Lower lobe of right lung (tissue), 2 donors: ENCODE data around the gene FSTL4. TPM values are rescaled to one million over a fixed set of nuclear protein-coding genes. Genes with fewer than 3 reads are reported as not detected.
"Not testable (repeated sequence)": the region's sequence is repeated elsewhere in the genome, so short reads cannot be mapped to it uniquely, and the experiment has no call there.

Source experiments
- ATAC-seq, 2 donors: fragments of 200-7000 bp; cut with Tn5 transposase; one replicate each; pipeline ENCODE4 v1.9.1; 2020 to 2022; ENCODE audit warnings: mild to moderate bottlenecking in 2 of 2, moderate library complexity in 2 of 2
- DNase-seq: peaks from one replicate; pipeline ENCODE4 v3.0.0-alpha.2; 2020
- H3K27ac ChIP-seq: fragments of 200-600 bp; one replicate; pipeline ENCODE4 v1.8.0; 2022
- H3K27me3 ChIP-seq: fragments of 200-600 bp; one replicate; pipeline ENCODE4 v1.8.0; 2022; ENCODE audit warnings: low read depth
- H3K36me3 ChIP-seq: fragments of 200-600 bp; one replicate; pipeline ENCODE4 v1.8.0; 2022; ENCODE audit warnings: mild to moderate bottlenecking
- H3K4me1 ChIP-seq: fragments of 200-600 bp; one replicate; pipeline ENCODE4 v1.8.0; 2022
- H3K4me3 ChIP-seq: fragments of 200-600 bp; one replicate; pipeline ENCODE4 v1.8.0; 2022; ENCODE audit warnings: mild to moderate bottlenecking
- H3K9me3 ChIP-seq: fragments of 200-600 bp; one replicate; pipeline ENCODE4 v1.8.0; 2022
- intact Hi-C: fragments of 100-400 bp; cut with DNase I; formaldehyde crosslinking; loops from one replicate; pipeline ENCODE4 v1.11.0; 2022
- total RNA-seq: library from RNA; stranded (reverse); fragmentation: NEBNext Ultra II Directional; extraction: Animal tissue kit (Norgen Biotek cat#: 25700); gene quantifications from one replicate; pipeline ENCODE4 v1.2.1, GENCODE V29; 2021
- TF ChIP-seq, protein P1 (sequence below): fragments of 200-600 bp; IDR thresholded peaks from one replicate; pipeline ENCODE4 v1.8.0; 2022; ENCODE audit warnings: antibody characterized with exemption, mild to moderate bottlenecking
- donor health status: DM: no; HTN: yes; CAD: no; lungs with severe emphysema.

Gene FSTL4
- total RNA-seq, 1 donor from 2014 or later = 1.9 TPM

DNA sequence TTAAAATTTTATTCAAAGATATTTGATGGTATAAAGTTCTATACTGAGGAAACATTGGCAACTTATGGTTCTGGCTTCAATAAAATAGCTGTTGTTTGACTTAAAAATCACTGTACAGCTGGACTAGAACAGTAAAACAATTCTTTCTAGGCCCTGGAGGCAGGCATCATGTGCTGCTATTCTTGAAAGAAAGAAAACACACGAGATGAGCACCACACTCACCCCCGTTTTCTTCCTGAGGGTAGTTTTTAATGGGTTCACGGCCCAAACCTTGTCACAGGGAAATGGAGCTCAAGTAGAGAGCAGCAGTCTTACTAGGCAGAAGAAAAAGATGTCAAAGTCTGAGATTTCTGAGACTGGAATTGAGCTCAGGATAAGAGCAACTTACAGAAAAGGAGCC lies 68.0 kb downstream of the FSTL4 start:
- intact Hi-C loops = no loop called here
- Histone ChIP-seq H3K4me3 (no peak overlapping the region), H3K27ac (no peak overlapping the region), H3K4me1 (no peaks in the 10 kb centered on the region), H3K36me3 (no peaks in the 10 kb centered on the region), H3K9me3 (no peaks in the 10 kb centered on the region), H3K27me3 (no peaks in the 10 kb centered on the region)
- no peak for ATAC-seq
- DNase-seq = no peak
- TF ChIP-seq, protein P1, sequence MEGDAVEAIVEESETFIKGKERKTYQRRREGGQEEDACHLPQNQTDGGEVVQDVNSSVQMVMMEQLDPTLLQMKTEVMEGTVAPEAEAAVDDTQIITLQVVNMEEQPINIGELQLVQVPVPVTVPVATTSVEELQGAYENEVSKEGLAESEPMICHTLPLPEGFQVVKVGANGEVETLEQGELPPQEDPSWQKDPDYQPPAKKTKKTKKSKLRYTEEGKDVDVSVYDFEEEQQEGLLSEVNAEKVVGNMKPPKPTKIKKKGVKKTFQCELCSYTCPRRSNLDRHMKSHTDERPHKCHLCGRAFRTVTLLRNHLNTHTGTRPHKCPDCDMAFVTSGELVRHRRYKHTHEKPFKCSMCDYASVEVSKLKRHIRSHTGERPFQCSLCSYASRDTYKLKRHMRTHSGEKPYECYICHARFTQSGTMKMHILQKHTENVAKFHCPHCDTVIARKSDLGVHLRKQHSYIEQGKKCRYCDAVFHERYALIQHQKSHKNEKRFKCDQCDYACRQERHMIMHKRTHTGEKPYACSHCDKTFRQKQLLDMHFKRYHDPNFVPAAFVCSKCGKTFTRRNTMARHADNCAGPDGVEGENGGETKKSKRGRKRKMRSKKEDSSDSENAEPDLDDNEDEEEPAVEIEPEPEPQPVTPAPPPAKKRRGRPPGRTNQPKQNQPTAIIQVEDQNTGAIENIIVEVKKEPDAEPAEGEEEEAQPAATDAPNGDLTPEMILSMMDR = no peak

DNA sequence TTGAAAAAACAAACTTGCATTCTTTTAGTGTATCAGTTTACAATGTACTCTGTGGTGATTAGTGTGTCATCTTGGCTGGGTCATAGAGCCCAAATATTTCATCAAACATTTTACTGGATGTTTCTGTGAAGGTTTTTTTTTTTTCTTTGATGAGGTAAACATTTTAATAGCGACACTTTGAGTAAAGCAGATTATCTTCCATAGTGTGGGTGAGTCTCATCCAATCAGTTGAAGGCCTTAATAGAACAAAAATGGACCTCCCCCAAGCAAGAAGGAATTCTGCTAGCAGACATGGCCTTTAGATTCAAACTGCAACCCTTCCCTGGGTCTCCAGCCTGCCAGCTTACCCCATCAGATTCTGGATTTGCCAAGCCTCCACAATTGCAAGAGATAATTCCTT lies 72.5 kb downstream of the FSTL4 start:
- ATAC-seq (no peak), DNase-seq (no peak)
- intact Hi-C loops = no loop called here
- Histone ChIP-seq H3K9me3 (no peaks in the 10 kb centered on the region), H3K36me3 (no peaks in the 10 kb centered on the region), H3K4me3 (no peak overlapping the region), H3K27ac (no peak overlapping the region), H3K4me1 (no peaks in the 10 kb centered on the region), H3K27me3 (no peaks in the 10 kb centered on the region)
- TF ChIP-seq, protein P1 = no peak

DNA sequence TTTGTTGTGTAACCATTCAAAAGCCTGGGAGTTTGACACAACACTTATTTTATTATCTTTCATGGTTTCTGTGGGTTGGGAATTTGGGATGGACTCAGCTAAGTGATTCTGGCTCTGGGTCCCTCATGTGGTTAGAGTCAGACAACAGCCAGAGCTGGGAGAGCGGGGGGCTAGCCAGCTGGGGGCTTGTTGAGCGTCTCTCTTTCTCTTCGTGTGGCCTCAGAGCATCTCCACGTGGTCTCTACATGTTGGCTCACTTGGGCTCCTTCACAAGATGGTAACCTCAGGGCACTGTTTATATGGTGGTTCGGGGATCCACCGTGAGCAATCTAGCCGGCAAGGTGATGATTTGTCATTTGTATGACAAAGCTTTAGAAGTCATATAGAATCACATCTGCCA lies 73.6 kb downstream of the FSTL4 start:
- ATAC-seq = no peak
- Histone ChIP-seq H3K9me3 (no peaks in the 10 kb centered on the region), H3K4me1 (no peaks in the 10 kb centered on the region), H3K36me3 (no peaks in the 10 kb centered on the region), H3K27me3 (no peaks in the 10 kb centered on the region), H3K4me3 (no peak overlapping the region), H3K27ac (no peak overlapping the region)
- intact Hi-C loops = no loop called here
- TF ChIP-seq, protein P1 = no peak
- DNase-seq = no peak

DNA sequence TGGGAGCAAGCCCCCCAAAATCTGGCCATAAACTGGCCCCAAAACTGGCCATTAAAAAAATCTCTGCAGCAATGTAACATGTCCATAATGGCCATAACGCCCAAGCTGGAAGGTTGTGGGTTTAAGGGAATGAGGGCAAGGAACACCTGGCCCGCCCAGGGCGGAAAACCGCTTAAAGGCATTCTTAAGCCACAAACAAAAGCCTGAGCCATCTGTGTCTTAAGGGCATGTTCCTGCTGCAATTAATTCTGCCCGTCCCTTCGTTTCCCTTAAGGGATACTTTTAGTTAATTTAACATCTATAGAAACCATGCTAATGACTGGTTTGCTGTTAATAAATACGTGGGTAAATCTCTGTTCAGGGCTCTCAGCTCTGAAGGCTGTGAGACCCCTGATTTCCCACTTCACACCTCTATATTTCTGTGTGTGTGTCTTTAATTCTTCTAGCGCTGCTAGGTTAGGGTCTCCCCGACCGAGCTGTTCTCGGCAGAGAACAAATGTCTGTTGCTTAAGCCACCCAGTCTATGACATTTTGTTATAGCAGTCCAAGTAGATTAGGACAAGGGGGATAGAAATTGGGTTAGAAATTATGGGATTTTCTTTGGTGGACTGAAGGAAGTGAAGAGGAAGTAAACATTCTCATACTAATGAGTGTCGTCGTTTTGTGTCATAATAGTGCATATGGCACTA lies 77.0 kb downstream of the FSTL4 start:
- H3K27ac ChIP-seq, intact Hi-C loops, H3K36me3 ChIP-seq, H3K4me1 ChIP-seq, H3K27me3 ChIP-seq, ATAC-seq, DNase-seq, H3K9me3 ChIP-seq, H3K4me3 ChIP-seq: not testable (repeated sequence)

DNA sequence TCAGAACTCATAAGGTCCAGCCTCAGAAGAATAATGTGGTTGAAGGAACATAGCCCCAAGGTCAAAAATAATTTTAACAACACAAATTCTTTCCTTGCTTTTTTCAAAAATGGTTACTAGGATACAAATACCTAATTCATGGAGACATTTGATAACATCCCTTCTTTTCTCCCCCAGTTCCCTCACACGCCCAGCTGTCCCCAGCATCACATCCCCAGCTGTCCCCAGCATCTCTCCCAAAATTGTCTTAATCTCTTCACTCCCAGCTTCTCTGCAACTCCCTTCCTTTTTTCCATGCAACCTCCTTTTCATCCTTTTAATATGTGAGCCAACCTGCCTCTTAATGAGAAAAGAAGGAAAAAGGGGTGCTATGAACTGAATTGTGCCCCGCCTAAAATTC lies 77.8 kb downstream of the FSTL4 start:
- ATAC-seq (no peak), DNase-seq (no peak)
- Histone ChIP-seq H3K4me1 (no peaks in the 10 kb centered on the region), H3K27ac (no peak overlapping the region), H3K27me3 (no peaks in the 10 kb centered on the region), H3K9me3 (no peaks in the 10 kb centered on the region), H3K4me3 (no peak overlapping the region), H3K36me3 (no peaks in the 10 kb centered on the region)
- intact Hi-C loops = no loop called here
- TF ChIP-seq, protein P1 = no peak

DNA sequence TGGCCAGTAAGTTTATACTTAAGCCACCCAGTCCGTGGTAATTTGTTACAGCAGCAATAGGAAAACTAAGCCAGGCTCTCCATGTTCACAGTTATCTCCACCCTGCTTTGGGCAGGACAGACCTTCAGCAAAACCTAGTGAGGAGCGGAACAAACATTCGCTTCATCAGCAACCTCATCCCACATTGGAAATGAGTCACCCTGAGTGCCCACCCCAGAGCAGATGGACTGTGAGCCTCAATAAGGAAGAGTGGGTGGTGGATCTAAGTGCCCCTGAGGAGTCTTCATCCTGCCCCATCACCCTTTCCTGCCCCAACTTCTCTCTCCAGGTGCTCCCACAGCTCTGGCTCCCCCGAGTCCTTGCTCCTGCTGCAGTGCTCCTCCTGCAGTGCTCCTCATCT lies 78.8 kb downstream of the FSTL4 start:
- DNase-seq (no peak), ATAC-seq (no peak)
- Histone ChIP-seq H3K4me1 (no peaks in the 10 kb centered on the region), H3K27me3 (no peaks in the 10 kb centered on the region), H3K4me3 (no peak overlapping the region), H3K27ac (no peak overlapping the region), H3K9me3 (no peaks in the 10 kb centered on the region), H3K36me3 (no peaks in the 10 kb centered on the region)
- intact Hi-C loops = no loop called here
- TF ChIP-seq, protein P1 = no peak
